Activated CD4-positive, alpha-beta T cell treated with anti-CD3 and anti-CD28 coated beads, Interleukin-10, Interleukin-2, amounts not matched to agents 100 ng/mL and 50 ng/mL, durations not matched to agents 16 hours and 8 hours (primary cell): ENCODE data around the gene PHRF1.

Experiments
- DNase-seq: peaks from one replicate; pipeline ENCODE4 v3.0.0-alpha.2; 2020

The PHRF1 gene, protein sequence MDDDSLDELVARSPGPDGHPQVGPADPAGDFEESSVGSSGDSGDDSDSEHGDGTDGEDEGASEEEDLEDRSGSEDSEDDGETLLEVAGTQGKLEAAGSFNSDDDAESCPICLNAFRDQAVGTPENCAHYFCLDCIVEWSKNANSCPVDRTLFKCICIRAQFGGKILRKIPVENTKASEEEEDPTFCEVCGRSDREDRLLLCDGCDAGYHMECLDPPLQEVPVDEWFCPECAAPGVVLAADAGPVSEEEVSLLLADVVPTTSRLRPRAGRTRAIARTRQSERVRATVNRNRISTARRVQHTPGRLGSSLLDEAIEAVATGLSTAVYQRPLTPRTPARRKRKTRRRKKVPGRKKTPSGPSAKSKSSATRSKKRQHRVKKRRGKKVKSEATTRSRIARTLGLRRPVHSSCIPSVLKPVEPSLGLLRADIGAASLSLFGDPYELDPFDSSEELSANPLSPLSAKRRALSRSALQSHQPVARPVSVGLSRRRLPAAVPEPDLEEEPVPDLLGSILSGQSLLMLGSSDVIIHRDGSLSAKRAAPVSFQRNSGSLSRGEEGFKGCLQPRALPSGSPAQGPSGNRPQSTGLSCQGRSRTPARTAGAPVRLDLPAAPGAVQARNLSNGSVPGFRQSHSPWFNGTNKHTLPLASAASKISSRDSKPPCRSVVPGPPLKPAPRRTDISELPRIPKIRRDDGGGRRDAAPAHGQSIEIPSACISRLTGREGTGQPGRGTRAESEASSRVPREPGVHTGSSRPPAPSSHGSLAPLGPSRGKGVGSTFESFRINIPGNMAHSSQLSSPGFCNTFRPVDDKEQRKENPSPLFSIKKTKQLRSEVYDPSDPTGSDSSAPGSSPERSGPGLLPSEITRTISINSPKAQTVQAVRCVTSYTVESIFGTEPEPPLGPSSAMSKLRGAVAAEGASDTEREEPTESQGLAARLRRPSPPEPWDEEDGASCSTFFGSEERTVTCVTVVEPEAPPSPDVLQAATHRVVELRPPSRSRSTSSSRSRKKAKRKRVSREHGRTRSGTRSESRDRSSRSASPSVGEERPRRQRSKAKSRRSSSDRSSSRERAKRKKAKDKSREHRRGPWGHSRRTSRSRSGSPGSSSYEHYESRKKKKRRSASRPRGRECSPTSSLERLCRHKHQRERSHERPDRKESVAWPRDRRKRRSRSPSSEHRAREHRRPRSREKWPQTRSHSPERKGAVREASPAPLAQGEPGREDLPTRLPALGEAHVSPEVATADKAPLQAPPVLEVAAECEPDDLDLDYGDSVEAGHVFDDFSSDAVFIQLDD (N-terminal part only)

DNA sequence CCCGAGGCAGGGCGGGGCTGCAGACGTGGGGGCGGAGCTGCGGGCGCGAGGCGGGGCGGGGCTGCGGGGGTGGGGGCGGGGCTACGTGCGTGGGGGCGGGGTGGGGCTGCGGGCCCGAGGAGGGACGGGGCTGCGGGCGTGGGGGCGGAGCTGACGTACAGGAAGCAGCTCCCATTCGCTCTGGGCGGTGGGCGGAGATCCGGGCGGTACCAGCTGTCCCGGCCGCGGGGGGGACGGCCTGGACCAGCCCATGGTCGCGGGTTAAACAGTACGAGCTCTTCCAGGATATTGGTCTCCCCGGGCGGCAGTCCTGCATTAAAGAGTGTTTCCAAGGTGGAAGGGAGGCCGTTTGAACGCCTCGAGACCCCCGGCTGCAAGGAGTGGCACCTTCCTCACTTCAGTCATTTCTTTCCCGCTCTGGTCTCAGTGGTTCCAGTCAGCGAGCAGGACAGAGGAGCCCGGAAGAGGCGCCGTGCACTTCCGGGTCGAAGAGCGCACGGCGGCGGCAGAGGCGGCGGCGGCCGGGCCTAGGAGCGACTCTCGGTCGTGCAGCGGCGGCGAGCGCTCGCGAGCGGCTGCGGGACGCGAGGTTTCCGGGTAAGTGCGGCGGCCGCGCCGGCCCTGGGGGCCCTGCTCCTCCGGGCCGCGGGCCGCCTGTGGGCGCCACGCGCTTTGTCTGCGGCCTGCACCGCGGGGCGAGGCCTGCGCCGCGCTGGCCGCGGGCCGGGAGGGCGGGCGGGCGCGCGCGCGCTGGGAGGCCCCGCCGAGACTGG, at the start of gene PHRF1:
PHRF1 (plus strand) TSS at position 475 of the 773 bp plus-strand sequence. CDS start 5,043 bp downstream, outside the sequence.
- peak; percentile 95 for DNase-seq

DNA sequence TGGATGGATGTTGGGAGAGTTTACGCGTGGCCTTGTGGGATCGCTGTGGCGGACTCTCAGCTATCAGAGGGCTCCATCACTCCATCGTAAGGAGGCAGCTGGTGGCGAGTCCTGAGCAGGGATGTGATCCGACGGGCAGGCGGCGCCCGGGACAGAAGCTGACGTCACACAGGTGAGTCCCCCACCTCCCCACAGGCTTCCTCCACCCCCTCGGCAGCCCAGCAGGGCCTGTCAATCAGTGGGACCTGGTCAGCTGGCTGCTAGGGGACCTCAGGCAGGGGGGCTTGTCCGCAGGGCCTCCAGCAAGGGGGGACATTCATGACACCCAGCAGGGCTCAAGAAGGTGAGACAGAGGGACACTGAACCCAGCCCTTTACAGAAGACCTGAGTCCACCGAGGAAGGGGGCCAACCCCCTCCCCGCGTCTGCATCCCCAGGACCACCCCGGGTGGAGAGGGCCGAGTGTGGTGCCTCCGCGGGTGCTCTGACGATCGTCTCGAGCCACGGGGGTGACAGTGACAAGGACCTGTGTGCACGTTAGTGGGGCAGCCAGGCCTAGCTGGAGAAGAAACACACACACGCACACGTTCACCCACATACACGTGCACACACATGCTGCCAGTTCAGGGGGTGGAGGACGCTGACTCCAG, 48.0 kb upstream of the PHRF1 start:
- DNase-seq = no peak

DNA sequence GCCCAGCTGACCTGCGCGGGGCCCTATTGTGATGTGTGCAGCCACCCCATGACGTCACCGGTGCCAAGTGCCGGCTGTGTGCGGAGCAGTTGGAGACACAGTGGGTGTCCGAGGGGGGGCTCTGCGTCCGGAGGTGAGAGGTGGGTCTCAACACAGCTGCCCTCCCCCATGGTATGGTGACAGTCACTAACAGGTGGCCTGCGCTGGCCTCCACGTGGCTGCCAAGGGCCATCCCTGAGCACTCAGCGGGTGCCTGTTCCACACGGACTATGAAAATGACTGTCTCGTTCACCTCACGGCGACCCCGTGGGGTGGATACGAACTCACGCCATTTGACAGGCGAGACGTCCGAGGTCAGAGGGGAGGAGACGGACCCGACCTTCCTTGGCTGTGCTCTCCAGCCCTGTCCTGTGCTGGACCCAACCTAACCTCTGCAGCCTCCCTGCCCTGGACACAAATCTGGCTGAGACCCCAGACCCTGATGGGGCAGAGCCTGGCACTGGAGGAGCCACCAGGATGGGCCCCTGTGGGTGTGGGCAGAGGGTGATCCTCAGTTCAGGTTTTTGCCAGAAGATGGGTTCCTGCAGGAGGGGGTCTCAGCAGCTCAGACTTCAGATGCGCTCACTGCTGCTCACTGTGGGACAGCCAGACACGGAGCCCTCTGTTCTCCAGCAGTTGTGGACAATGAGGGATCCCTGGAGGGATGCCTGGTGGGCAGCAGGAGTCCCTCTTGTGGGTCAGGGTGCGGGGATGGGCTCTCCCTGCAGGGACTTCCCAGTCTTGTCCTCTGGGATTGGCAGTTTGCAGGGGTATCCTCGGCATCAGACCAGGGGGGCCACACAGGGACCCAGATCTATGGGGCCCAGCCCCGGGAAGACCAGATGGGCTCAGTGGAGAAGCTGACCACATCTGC, 47.2 kb upstream of the PHRF1 start:
- no peak for DNase-seq

DNA sequence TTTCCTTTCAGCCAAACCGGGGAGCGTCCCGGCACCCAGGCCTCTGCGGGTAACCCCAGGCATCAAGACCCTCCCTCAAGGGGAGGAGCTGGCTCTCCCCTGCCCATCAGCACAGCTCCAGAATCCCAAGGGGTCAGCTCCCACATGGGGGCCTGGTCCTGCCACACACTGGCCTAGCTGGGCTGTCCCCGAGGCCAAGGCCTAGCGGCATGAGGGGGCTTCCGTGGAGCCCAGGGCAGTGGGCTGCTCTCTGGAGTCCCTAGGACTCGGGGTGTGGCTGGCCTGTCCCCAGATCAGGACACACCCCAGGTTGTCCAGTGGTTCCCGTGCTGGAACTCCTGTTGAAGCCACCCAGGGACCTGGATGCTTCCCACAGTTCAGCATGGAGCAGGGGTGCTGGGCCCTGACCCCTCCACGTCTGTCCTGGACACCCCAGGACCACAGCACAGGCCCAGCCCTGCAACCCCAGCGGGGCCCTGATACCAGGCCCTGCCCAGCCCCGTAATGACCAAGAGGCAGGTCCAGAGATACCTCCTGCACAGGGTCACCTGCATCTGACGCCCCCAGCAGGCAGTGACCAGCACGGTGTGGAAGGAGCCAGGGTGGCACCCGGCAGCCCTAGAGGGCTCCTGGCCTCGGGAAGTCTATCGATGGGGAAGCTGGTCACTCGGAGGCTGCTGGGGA, 46.4 kb upstream of the PHRF1 start:
- DNase-seq = no peak

DNA sequence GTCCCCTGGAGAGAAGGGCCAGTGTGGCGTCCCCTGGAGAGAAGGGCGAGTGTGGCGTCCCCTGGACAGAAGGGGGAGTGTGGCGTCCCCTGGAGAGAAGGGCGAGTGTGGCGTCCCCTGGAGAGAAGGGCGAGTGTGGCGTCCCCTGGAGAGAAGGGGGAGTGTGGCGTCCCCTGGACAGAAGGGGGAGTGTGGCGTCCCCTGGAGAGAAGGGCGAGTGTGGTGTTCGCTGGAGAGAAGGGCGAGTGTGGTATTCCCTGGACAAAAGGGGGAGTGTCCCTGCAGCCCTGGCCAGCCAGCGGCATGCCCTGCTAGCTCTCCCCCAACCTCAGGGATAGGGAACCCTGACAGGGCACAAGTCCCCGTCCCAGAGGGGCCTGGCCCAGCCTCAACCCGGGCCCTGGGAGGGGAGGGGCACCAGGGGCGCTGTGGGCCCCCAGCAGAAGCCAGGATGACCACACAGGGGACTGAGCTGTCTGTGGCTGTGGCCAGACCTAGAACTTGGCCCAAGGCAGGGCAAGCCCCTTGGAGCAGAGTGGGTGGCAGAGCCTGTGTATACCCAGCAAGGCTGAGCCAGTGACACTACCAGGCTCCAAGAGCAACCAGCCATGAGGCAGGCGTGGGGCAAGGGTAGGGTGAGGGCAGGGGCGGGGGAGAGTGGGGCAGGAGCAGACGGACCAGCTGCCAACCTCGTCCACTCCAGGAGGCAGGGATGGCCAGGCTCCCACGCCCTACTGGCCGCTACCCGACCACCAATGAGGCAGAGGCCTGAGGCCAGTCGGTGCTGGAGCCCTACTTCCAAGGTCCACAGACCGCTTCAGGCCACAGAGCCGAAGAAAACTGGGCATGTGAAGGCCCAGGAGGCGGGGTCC, 45.1 kb upstream of the PHRF1 start:
- DNase-seq = no peak

DNA sequence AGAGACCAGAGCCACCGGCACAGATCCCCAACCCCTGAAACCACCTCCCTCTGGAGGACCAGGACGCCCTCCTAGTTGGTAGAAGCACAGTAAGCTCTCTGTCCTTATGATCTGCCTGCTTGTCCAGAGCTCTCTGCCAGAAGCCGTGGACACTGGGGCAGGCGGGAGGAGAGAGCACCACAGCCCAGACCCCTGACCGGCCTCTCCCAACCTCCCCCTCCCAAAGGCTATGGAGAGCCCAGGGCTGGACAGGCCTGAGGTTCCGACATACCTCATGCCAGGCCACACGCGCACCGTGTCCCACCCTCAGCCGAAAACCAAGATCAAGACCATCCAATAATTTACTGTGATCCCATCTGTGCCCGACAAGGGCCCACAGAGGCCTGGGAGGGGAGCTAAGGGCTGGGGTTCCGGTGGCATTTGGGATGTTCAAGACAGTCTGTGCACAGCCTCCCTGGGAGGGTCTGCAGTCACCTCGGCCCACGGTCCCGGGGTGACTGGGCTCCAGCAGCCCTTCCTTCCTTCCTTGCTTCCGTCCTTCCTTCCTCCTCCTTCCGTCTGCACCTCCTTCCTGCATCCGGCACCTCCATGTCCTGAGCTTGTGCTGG, 44.2 kb upstream of the PHRF1 start:
- no peak for DNase-seq

DNA sequence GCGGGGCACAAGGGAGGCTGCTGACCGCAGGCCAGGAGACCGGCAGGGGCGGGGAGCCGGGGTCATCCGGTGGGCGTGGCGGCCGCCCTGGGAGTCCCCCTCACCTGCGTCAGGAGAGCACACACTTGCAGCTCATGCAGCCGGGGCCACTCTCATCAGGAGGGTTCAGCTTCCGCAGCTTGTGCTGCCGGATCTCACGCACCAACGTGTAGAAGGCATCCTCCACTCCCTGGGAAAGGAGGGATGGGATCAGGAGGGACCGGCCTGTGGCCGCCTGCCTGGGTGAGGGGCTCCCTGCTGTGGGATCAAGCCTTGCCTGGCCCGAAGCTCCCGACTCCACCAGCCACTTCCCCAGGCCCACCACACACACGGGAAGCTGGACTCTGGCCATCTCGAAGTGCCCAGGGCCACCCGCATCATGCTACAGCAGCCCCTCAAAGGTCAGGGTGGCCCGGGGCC, 43.7 kb upstream of the PHRF1 start:
- no peak for DNase-seq

DNA sequence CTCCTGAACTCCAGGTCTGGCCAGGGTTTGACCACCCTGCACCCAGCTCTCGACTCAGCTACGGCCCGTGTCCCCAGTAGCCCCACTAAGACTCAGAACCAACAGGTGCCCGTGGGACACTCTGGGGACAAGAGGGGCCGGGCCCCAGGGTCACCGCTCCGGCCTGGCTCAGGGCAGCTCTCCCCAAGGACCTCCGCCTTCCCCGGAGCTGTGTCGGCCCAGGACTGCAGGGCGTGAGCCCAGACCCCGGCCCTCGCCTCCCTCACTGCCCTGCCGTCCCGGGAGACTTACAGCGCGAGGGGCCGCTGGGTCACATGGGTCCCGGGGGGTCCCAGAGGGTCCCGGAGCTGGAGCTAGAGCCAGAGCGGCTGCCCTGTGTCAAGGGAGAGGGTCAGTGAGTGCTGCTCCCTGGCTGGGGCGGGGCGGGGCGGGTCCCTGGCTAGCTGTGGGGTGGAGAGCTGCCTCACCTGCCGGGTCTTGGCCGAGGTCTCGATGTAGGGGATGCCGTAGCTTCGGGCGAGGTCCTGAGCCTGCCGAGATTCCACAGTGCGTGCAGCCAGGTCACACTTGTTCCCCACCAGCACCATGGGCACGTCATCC, 43.2 kb upstream of the PHRF1 start:
- no peak for DNase-seq

DNA sequence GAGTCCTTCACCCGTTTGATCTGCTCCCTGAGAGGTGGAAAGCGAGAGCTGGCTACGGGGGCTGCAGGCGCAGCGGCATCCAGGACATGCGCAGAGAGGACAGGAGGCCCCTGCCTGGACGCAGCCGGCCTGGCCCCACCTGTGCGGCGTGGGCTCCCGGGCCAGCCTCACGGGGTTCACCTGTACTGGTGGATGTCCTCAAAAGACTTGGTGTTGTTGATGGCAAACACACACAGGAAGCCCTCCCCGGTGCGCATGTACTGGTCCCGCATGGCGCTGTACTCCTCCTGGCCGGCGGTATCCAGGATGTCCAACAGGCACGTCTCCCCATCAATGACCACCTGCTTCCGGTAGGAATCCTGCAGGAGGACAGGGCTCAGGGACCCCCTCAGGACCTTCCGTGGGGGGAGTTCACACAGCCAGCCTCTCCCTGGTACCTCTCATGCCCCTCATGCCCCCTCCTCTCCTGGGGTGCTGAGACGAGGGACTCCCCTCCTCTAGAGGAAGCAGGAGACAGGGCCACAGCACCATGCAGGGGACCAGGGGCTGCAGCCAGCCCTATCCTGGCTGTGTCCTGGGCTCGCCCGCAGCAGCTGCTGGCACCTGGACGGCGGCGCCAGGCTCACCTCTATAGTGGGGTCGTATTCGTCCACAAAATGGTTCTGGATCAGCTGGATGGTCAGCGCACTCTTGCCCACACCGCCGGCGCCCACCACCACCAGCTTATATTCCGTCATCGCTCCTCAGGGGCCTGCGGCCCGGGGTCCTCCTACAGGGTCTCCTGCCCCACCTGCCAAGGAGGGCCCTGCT, 42.5 kb upstream of the PHRF1 start:
- DNase-seq = no peak

DNA sequence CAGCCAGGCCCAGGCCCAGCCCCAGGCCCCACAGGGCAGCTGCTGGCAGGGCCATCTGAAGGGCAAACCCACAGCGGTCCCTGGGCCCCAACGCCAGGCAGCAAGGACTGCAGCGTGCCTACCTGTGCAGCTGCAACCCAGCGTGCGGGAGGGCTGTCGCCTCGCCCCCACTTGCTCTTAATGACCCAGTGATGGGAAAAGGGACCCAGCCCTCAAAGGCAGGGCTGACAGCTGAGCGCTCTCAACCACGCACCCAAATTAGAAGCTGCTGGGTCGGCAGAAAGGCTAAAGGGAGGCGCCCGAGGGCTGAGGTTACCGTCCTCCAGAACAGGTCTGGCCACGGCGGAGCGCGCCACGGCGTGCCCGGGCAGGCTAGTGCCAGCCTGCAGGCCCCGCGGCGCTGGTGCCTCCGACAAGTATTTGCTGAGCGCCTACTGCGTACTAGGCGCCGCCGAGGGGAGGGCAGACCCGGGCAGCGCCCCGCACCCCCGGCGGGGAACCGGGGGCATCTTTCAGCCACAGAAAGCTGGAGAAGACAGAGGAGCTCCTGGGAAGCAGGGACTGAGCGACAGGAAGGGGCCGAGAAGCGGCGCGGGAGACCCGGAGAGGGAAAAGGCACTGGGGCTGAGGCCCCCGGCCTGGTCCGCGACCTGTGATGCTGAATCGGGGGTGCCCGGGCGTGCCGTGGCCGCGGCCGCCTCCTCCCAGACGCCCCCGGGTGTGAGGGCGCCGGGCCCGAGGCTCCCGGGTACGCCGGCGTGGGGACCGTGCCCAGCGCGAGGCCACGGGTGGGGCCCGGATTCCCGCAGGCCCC, 41.7 kb upstream of the PHRF1 start:
- DNase-seq = peak; percentile 62

DNA sequence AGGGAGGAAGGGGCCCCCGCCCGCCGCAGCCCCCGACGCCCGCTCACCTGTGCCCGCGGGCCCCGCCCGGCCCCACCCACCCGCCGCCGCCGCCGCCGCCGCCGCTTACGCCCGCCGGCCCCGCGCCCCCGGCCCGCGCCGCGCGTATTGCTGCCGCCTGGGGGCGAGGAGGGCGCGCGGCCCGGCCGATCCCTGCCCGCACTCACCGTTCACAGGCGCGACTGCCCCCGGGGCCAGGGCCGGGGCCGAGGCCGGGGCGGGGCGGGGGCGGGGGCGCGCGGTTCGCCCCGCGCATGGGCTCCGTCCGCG, 41.1 kb upstream of the PHRF1 start:
- DNase-seq = no peak

DNA sequence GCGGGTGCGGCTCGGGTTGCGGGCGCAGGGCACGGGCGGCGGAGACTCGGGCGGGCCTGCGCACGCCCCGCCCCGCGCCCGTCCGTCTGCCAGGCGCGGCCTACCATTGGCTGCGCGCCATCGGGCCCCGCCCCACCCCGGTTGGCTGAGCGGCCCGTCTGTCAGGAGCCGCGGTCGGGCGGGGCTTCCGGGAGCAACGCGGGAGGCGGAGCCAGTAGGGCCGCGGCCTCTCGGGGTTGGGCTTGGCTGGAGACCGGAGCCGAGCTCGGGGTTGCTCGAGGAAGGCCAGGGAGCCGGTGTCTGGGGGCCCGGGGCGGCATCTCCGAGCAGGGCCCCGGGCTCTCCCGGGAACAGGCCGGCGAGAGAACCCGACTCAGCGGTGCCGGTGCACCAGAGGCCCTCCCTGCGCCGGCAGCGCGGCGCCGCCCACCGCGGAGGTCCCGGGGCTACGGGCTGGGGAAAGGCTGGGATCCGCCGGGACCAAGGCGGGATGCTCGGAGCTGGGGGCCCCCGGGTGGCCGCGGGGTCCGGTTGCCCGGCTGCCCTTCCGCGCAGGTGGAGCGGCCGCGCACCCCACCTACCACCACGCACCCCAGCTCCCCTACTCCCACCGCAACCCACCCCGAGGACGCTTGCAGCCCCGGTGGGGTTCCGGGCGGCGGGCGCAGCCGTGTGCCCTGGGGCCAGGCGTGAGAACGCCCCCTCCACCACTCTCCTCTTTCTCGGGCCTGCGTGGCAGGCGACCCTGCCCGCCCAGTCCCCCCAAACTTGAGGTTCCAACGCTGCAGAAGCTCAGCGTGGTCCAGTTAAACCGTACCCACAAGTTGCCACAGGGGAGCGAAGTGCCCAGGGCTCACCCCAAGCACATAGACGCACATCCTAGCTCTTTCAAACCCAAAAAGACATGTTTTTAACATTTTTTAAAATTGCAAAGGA, 40.5 kb upstream of the PHRF1 start, which contains the start of gene HRAS:
HRAS (minus strand) TSS at position 58 of the 936 bp plus-strand sequence.
- peak; percentile 97 for DNase-seq

DNA sequence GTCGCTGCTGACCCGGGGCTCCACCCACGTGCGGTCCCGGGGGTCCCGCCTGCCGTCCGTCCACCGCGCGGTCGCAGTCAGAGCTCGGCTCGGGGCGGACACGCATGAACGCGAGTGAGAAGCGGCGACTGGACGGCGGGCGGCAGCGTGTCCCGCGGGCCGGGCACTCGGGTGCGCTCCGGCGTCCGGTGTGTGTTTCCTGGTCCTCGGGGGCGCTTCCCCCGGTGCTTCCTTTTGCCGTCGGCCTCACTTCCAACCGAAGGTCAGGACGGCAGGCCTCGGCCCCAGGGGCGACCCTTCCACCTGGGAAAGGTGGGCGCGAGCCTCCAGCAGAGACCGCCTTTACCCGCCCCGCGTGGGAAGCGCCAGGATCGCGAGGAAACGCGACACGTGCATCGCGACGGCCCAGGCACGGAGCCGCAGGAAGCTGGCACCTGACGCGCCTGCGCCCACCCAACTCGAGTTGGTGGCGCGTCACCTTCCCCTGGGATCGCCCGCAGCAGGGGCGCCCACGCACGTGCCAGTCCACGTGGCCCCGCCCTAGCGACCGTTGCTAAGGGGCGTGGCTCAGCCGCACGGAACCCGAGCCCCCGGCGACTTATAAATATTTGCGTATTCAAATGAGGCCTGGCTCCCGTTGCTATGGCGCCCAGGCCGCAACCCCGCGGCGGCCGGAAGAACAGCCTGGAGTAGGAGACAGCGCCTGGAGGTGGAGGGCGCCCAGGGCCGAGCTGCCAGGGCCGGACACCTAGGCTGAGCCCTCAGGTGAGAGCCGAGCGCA, 39.2 kb upstream of the PHRF1 start, which contains the start of gene LRRC56:
LRRC56 (plus strand) TSS at position 687 of the 781 bp plus-strand sequence. CDS start 3,158 bp downstream, outside the sequence.
- peak; percentile 94 for DNase-seq
